Fibroblast of lung (primary cell): ENCODE data around the gene CAMSAP2. TPM values are rescaled to one million over a fixed set of nuclear protein-coding genes. Genes with fewer than 3 reads are reported as not detected.

Source experiments
- DNase-seq, 2 donors: peaks; one replicate each; pipeline versions ENCODE4 v3.0.0 to v3.0.0-alpha.2; 2010; ENCODE audit warnings: low read depth in 2 of 2
- H2AFZ ChIP-seq: 2 replicates; pipeline ENCODE4 v1.5.1; 2012; ENCODE audit warnings: low read length, control low read depth, inconsistent platforms
- H3K27ac ChIP-seq: 2 replicates; pipeline ENCODE4 v1.5.1; 2011; ENCODE audit warnings: low read length, control low read depth; ENCODE audit not compliant: insufficient read depth
- H3K27me3 ChIP-seq: 2 replicates; pipeline ENCODE4 v1.5.1; 2011; ENCODE audit warnings: mild to moderate bottlenecking, low read length; ENCODE audit not compliant: control insufficient read depth, insufficient read depth
- H3K36me3 ChIP-seq: 2 replicates; pipeline ENCODE4 v1.5.1; 2011; ENCODE audit warnings: low read length; ENCODE audit not compliant: control insufficient read depth, insufficient read depth
- H3K4me1 ChIP-seq: 2 replicates; pipeline ENCODE4 v1.5.1; 2011; ENCODE audit warnings: low read length; ENCODE audit not compliant: control insufficient read depth, insufficient read depth; ENCODE audit errors: extremely low read depth
- H3K4me2 ChIP-seq: 2 replicates; pipeline ENCODE4 v1.5.1; 2011; ENCODE audit warnings: low read length, control low read depth; ENCODE audit not compliant: insufficient read depth; ENCODE audit errors: extremely low read depth
- H3K4me3 ChIP-seq, 4 experiments: fragments of 200-600 bp in 1 of 4; sonication (generic) in 1 of 4; replicated peaks in 1 of 4; 2 replicates each; pipeline ENCODE4 v1.5.1; 2011 to 2016; ENCODE audit warnings: low read length in 4 of 4, low read depth in 3 of 4, mild to moderate bottlenecking in 3 of 4, control low read depth in 2 of 4, inconsistent platforms in 1 of 4, mixed read lengths in 1 of 4; ENCODE audit not compliant: insufficient read depth in 1 of 4; ENCODE audit errors: control extremely low read depth in 1 of 4
- H3K79me2 ChIP-seq: 2 replicates; pipeline ENCODE4 v1.5.1; 2012; ENCODE audit warnings: mild to moderate bottlenecking, low read length, inconsistent platforms; ENCODE audit not compliant: control insufficient read depth, insufficient read depth
- H3K9ac ChIP-seq: 2 replicates; pipeline ENCODE4 v1.5.1; 2011; ENCODE audit warnings: mild to moderate bottlenecking, low read length, control low read depth; ENCODE audit not compliant: insufficient read depth
- H3K9me3 ChIP-seq: 2 replicates; pipeline ENCODE4 v1.5.1; 2012; ENCODE audit warnings: low read depth, low read length; ENCODE audit not compliant: control insufficient read depth, insufficient read depth
- H4K20me1 ChIP-seq: 2 replicates; pipeline ENCODE4 v1.5.1; 2011; ENCODE audit warnings: low read length; ENCODE audit not compliant: control insufficient read depth, insufficient read depth; ENCODE audit errors: extremely low read depth
- EZH2 ChIP-seq: IDR thresholded peaks from 2 replicates; pipeline ENCODE4 v1.5.1; 2012; ENCODE audit warnings: low read length, control low read depth, mild to moderate bottlenecking; ENCODE audit errors: missing control alignments
- polyA minus RNA-seq: library from RNA; depleted of rRNA, polyadenylated mRNA; stranded (reverse); fragments of >200 nt; gene quantifications from 2 replicates; pipeline ENCODE4 v1.2.3, GENCODE V29; 2011; ENCODE audit warnings: low replicate concordance
- polyA plus RNA-seq, 2 donors: library from polyadenylated mRNA; depleted of rRNA in 1 of 2; stranded (reverse) in 1 of 2; unstranded in 1 of 2; fragments of >200 nt; gene quantifications; 2 replicates each; pipeline ENCODE4 v1.2.1, GENCODE V29; 2011 to 2012; ENCODE audit warnings: missing spikeins in 1 of 2
- total RNA-seq: library from RNA; depleted of rRNA; stranded (reverse); fragments of >200 nt; gene quantifications from 2 replicates; pipeline ENCODE4 v1.2.1, GENCODE V29; 2014
- TF ChIP-seq, protein P1 (sequence below), 2 donors: IDR thresholded peaks in 1 of 2; conservative IDR thresholded peaks in 1 of 2; 1 replicate in 1 of 2; 2 replicates in 1 of 2; pipeline ENCODE4 v1.5.1; 2011 to 2012; ENCODE audit warnings: low read length in 2 of 2, control low read depth in 1 of 2, inconsistent platforms in 1 of 2, low read depth in 1 of 2, mild to moderate bottlenecking in 1 of 2

The CAMSAP2 gene, protein sequence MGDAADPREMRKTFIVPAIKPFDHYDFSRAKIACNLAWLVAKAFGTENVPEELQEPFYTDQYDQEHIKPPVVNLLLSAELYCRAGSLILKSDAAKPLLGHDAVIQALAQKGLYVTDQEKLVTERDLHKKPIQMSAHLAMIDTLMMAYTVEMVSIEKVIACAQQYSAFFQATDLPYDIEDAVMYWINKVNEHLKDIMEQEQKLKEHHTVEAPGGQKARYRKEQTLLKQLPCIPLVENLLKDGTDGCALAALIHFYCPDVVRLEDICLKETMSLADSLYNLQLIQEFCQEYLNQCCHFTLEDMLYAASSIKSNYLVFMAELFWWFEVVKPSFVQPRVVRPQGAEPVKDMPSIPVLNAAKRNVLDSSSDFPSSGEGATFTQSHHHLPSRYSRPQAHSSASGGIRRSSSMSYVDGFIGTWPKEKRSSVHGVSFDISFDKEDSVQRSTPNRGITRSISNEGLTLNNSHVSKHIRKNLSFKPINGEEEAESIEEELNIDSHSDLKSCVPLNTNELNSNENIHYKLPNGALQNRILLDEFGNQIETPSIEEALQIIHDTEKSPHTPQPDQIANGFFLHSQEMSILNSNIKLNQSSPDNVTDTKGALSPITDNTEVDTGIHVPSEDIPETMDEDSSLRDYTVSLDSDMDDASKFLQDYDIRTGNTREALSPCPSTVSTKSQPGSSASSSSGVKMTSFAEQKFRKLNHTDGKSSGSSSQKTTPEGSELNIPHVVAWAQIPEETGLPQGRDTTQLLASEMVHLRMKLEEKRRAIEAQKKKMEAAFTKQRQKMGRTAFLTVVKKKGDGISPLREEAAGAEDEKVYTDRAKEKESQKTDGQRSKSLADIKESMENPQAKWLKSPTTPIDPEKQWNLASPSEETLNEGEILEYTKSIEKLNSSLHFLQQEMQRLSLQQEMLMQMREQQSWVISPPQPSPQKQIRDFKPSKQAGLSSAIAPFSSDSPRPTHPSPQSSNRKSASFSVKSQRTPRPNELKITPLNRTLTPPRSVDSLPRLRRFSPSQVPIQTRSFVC (N-terminal part only)
- 21.8 and 32.5 TPM in 2 replicates for total RNA-seq
- 19.3 and 22.3 TPM in 2 replicates for polyA plus RNA-seq
- 15.1 and 20.4 TPM in 2 replicates for polyA plus RNA-seq (2012)
- 7.0 and 13.9 TPM in 2 replicates for polyA minus RNA-seq

DNA sequence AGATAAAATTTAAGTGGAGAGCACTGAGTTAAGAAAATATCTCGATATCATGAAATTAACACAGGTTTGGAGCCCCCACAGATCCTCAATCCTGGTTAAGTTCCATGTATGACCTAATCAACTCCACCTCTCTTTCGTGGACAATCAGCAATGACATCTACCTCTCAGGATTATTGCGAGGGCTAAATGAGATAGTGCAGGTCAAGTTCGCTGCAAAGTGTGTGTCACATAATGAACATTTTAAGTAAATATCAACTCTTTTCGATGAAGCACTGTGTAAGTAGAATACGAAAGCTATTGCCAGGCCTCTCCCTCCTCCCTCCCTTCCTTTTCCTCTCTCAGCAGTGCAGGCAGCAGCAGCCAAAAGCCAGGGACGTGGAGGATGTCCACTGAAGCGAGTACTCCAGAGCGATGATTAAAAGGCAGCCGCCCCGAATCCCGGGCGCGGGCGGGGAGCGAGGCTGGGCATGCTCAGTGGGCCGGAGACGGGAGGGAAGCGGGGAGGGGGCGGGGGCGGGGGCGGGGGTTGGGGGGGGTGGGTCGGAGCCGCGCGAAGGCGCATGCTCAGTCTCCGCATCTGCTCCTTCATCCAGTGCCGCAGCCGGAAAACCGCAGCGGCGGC is at the start of gene CAMSAP2:
CAMSAP2 (plus strand) TSS at position 567 of the 622 bp plus-strand sequence. CDS start 935 bp downstream, outside the sequence.
- Histone ChIP-seq H3K9me3 (no peaks in the 10 kb centered on the region), H4K20me1 (no peaks in the 10 kb centered on the region), H3K4me3 (peak within 1 kb of the TSS; percentile 83 to 97 (median 92)), H3K9ac (peak within 1 kb of the TSS; percentile 98), H3K27me3 (no peaks in the 10 kb centered on the region), H3K27ac (peak within 1 kb of the TSS; percentile 98), H3K79me2 (peaks cover 40% of the 10 kb centered on the region), H3K4me1 (peaks cover 2% of the 10 kb centered on the region), H3K4me2 (peak within 1 kb of the TSS; percentile 92), H3K36me3 (no peaks in the 10 kb centered on the region), H2AFZ (peak within 1 kb of the TSS; percentile 96)
- TF ChIP-seq, protein P1, sequence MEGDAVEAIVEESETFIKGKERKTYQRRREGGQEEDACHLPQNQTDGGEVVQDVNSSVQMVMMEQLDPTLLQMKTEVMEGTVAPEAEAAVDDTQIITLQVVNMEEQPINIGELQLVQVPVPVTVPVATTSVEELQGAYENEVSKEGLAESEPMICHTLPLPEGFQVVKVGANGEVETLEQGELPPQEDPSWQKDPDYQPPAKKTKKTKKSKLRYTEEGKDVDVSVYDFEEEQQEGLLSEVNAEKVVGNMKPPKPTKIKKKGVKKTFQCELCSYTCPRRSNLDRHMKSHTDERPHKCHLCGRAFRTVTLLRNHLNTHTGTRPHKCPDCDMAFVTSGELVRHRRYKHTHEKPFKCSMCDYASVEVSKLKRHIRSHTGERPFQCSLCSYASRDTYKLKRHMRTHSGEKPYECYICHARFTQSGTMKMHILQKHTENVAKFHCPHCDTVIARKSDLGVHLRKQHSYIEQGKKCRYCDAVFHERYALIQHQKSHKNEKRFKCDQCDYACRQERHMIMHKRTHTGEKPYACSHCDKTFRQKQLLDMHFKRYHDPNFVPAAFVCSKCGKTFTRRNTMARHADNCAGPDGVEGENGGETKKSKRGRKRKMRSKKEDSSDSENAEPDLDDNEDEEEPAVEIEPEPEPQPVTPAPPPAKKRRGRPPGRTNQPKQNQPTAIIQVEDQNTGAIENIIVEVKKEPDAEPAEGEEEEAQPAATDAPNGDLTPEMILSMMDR (conservative IDR thresholded peaks at IDR 0.05 in 1 of 2, IDR thresholded peaks at IDR 0.05 in 1 of 2; ENCODE audit: low read depth in 1 of 2, low read length in 2 of 2) = no peak
- TF ChIP-seq EZH2 = no peak
- peak; percentile 90 for DNase-seq

DNA sequence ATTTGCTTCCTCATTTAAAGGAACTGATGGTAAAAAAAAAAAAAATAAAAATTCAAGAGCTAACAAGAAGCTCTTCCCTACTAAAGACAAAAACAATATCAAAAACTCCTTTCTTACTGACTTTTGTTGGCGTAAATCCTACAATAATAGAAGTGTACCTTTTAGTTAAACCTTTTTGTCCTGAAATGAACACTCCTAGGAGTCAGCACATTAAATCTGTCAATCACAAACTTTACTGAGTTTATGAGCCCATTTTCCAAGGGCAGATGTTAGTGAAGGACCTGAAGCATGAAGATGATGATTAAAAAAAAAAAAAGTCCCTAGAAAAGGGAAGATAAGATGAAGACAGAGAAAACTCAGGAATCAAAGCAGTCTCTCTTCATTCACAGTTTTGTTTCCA is 46.4 kb upstream of the CAMSAP2 start:
- Histone ChIP-seq H3K4me3 (no peak overlapping the region), H3K36me3 (no peaks in the 10 kb centered on the region)
- TF ChIP-seq, protein P1 (conservative IDR thresholded peaks at IDR 0.05 in 1 of 2, IDR thresholded peaks at IDR 0.05 in 1 of 2; ENCODE audit: low read depth in 1 of 2, low read length in 2 of 2) = no peak
- TF ChIP-seq EZH2 = no peak

More for the DNA sequence above, 46.4 kb upstream of the CAMSAP2 start:
- no peak for DNase-seq
- H3K79me2 ChIP-seq = no peaks in the 10 kb centered on the region
- no peaks in the 10 kb centered on the region for H4K20me1 ChIP-seq
- no peaks in the 10 kb centered on the region for H3K9me3 ChIP-seq
- no peak overlapping the region for H2AFZ ChIP-seq
- H3K27ac ChIP-seq = no peak overlapping the region
- H3K9ac ChIP-seq = no peak overlapping the region
- no peak overlapping the region for H3K4me2 ChIP-seq
- no peaks in the 10 kb centered on the region for H3K27me3 ChIP-seq
- H3K4me1 ChIP-seq = no peaks in the 10 kb centered on the region
